ENCODE results near the gene PPA1.
"Not testable (repeated sequence)": the region's sequence is repeated elsewhere in the genome, so short reads cannot be mapped to it uniquely, and the experiment has no call there.

The PPA1 gene

GRCh38 chr10:70255329-70256299, 22.4 kb upstream of the PPA1 start:
- DNase-seq (ENCODE audit: low read depth, low spot score): peak; percentile 65

GRCh38 chr10:70254778-70255328, 21.6 kb upstream of the PPA1 start:
- DNase-seq (ENCODE audit: low read depth, low spot score): no peak

GRCh38 chr10:70253878-70254765, 20.9 kb upstream of the PPA1 start:
- DNase-seq (ENCODE audit: low read depth, low spot score): no peak

- DNase-seq (ENCODE audit: low read depth, low spot score): no peak
These were observed 17.9 kb upstream of the PPA1 start for GRCh38 chr10:70250961-70251680.

GRCh38 chr10:70247360-70247759, 14.1 kb upstream of the PPA1 start:
- DNase-seq (ENCODE audit: low read depth, low spot score): no peak

- no peak for DNase-seq (ENCODE audit: low read depth, low spot score)
These were observed 7.9 kb upstream of the PPA1 start for GRCh38 chr10:70241081-70241480.

GRCh38 chr10:70239986-70240385, 6.8 kb upstream of the PPA1 start:
- not testable (repeated sequence) for DNase-seq (ENCODE audit: low read depth, low spot score)

- not testable (repeated sequence) for DNase-seq (ENCODE audit: low read depth, low spot score)
These were observed 6.1 kb upstream of the PPA1 start for GRCh38 chr10:70239077-70239976.

- DNase-seq (ENCODE audit: low read depth, low spot score): not testable (repeated sequence)
These were observed 4.8 kb upstream of the PPA1 start for GRCh38 chr10:70237958-70238536.

- no peak for DNase-seq (ENCODE audit: low read depth, low spot score)
These were observed 1.6 kb upstream of the PPA1 start for GRCh38 chr10:70234668-70235447.

GRCh38 chr10:70233939-70234300, 691 bp upstream of the PPA1 start:
- no peak for DNase-seq (ENCODE audit: low read depth, low spot score)

- DNase-seq (ENCODE audit: low read depth, low spot score): no peak
These were observed 445 bp downstream of the PPA1 start for GRCh38 chr10:70232859-70233108.

GRCh38 chr10:70232155-70232858, 922 bp downstream of the PPA1 start:
- peak; percentile 78 for DNase-seq (ENCODE audit: low read depth, low spot score)

- peak; percentile 23 for DNase-seq (ENCODE audit: low read depth, low spot score)
These were observed 4.7 kb downstream of the PPA1 start for GRCh38 chr10:70228491-70228890.

- DNase-seq (ENCODE audit: low read depth, low spot score): peak; percentile 75
These were observed 5.5 kb downstream of the PPA1 start for GRCh38 chr10:70227548-70228320.

- DNase-seq (ENCODE audit: low read depth, low spot score): no peak
These were observed 9.5 kb downstream of the PPA1 start for GRCh38 chr10:70223728-70224127.

GRCh38 chr10:70222811-70223447, 10.3 kb downstream of the PPA1 start:
- DNase-seq (ENCODE audit: low read depth, low spot score): not testable (repeated sequence)
